Endodermal cell (in vitro differentiated cells): ENCODE data around the gene SF3B5. TPM values are rescaled to one million over a fixed set of nuclear protein-coding genes. Genes with fewer than 3 reads are reported as not detected.

Experiments used
- DNase-seq: peaks from one replicate; pipeline ENCODE4 v3.0.0-alpha.2; 2017
- H3K27ac ChIP-seq: 2 replicates; pipeline ENCODE4 v1.5.1; 2013; ENCODE audit warnings: mild to moderate bottlenecking, low read depth, low read length, moderate library complexity
- H3K27me3 ChIP-seq: 2 replicates; pipeline ENCODE4 v1.6.1; 2013; ENCODE audit warnings: mild to moderate bottlenecking, low read length, moderate library complexity; ENCODE audit not compliant: insufficient read depth, control insufficient read depth, poor library complexity, severe bottlenecking
- H3K36me3 ChIP-seq: 2 replicates; pipeline ENCODE4 v1.7.0; 2013; ENCODE audit warnings: mild to moderate bottlenecking, low read length, moderate library complexity; ENCODE audit not compliant: control insufficient read depth, insufficient read depth
- H3K4me1 ChIP-seq: one replicate; pipeline ENCODE4 v1.7.0; 2013; ENCODE audit warnings: low read length; ENCODE audit not compliant: control insufficient read depth, insufficient read depth
- H3K4me3 ChIP-seq: 2 replicates; pipeline ENCODE4 v1.5.1; 2013; ENCODE audit warnings: mild to moderate bottlenecking, low read length, moderate library complexity
- H3K9ac ChIP-seq: 2 replicates; pipeline ENCODE4 v1.6.1; 2013; ENCODE audit warnings: mild to moderate bottlenecking, low read length, moderate library complexity; ENCODE audit not compliant: poor library complexity, severe bottlenecking; ENCODE audit errors: extremely low read depth
- H3K9me3 ChIP-seq: 2 replicates; pipeline ENCODE4 v1.6.1; 2013; ENCODE audit warnings: mild to moderate bottlenecking, low read length, moderate library complexity; ENCODE audit not compliant: control insufficient read depth
- H3K27ac Mint-ChIP-seq: 2 replicates; pipeline ENCODE4 v1.8.0; 2020; ENCODE audit warnings: mixed read lengths
- H3K27me3 Mint-ChIP-seq: 2 replicates; pipeline ENCODE4 v1.8.0; 2021; ENCODE audit warnings: mild to moderate bottlenecking, mixed read lengths; ENCODE audit not compliant: insufficient read depth
- H3K36me3 Mint-ChIP-seq: 2 replicates; pipeline ENCODE4 v1.8.0; 2020; ENCODE audit warnings: low read depth, mixed read lengths
- H3K4me1 Mint-ChIP-seq: 2 replicates; pipeline ENCODE4 v1.8.0; 2020; ENCODE audit warnings: mixed read lengths
- H3K4me3 Mint-ChIP-seq: 2 replicates; pipeline ENCODE4 v1.8.0; 2020; ENCODE audit warnings: mild to moderate bottlenecking, moderate library complexity, mixed read lengths
- H3K9me3 Mint-ChIP-seq: 2 replicates; pipeline ENCODE4 v1.8.0; 2020; ENCODE audit warnings: mild to moderate bottlenecking, mixed read lengths
- CTCF ChIP-seq: fragments of 200-600 bp; sonication (generic); conservative IDR thresholded peaks from 2 replicates; pipeline ENCODE4 v1.5.0; 2021; ENCODE audit warnings: antibody characterized with exemption, mild to moderate bottlenecking
- WGBS, 2 experiments: methylation state at CpG; one replicate each; pipeline versions ENCODE4 v1.1.5 to v1.1.7; 2013; ENCODE audit warnings: missing lambda C conversion rate in 2 of 2, mixed read lengths in 1 of 2; ENCODE audit not compliant: insufficient coverage in 1 of 2, insufficient read length in 1 of 2; 5-methylcytosine and 5-hydroxymethylcytosine counted together
- total RNA-seq, 2 donors: library from RNA; stranded (reverse); fragmentation: NEBNext Ultra II Directional in 1 of 2; extraction: Animal tissue kit (Norgen Biotek cat#: 25700) in 1 of 2; gene quantifications; 2 replicates in 1 of 2; 3 replicates in 1 of 2; pipeline ENCODE4 v1.2.1, GENCODE V29; 2021

The SF3B5 gene
- total RNA-seq, 2 donors from 2014 or later = 124 to 138 TPM

GRCh38 chr6:144139817-144140216 lies 44.4 kb upstream of the SF3B5 start:
- no peak overlapping the region for H3K4me3 ChIP-seq
- H3K4me1 ChIP-seq = no peaks in the 10 kb centered on the region
- WGBS, 2 experiments = 94% methylated on average over 3 of the region's 3 CpGs; no CpG with 5 or more reads in 1 of the 2 experiments
- H3K9ac ChIP-seq = no peak overlapping the region
- H3K27ac ChIP-seq = no peak overlapping the region
- Mint-ChIP-seq H3K4me1 (no peaks in the 10 kb centered on the region), H3K27ac (no peak overlapping the region), H3K9me3 (no peaks in the 10 kb centered on the region), H3K4me3 (no peak overlapping the region), H3K36me3 (no peaks in the 10 kb centered on the region), H3K27me3 (no peaks in the 10 kb centered on the region)
- no peak for DNase-seq
- H3K9me3 ChIP-seq = no peaks in the 10 kb centered on the region
- no peaks in the 10 kb centered on the region for H3K27me3 ChIP-seq
- no peaks in the 10 kb centered on the region for H3K36me3 ChIP-seq
- TF ChIP-seq CTCF = no peak

GRCh38 chr6:144138542-144138941 lies 43.2 kb upstream of the SF3B5 start:
- Histone ChIP-seq H3K27ac (no peak overlapping the region), H3K36me3 (no peaks in the 10 kb centered on the region), H3K9me3 (no peaks in the 10 kb centered on the region), H3K4me1 (no peaks in the 10 kb centered on the region), H3K27me3 (no peaks in the 10 kb centered on the region), H3K9ac (no peak overlapping the region), H3K4me3 (no peak overlapping the region)
- Mint-ChIP-seq H3K27ac (no peak overlapping the region), H3K36me3 (no peaks in the 10 kb centered on the region), H3K4me3 (no peak overlapping the region), H3K27me3 (no peaks in the 10 kb centered on the region), H3K9me3 (no peaks in the 10 kb centered on the region), H3K4me1 (no peaks in the 10 kb centered on the region)
- whole genome bisulfite sequencing, 2 experiments = 91 to 100% methylated on average over 1 to 4 of the region's 4 CpGs
- no peak for DNase-seq
- no peak for TF ChIP-seq CTCF

- Mint-ChIP-seq H3K27ac (no peak overlapping the region), H3K36me3 (no peaks in the 10 kb centered on the region), H3K9me3 (no peaks in the 10 kb centered on the region), H3K4me1 (no peaks in the 10 kb centered on the region), H3K4me3 (no peak overlapping the region), H3K27me3 (no peaks in the 10 kb centered on the region)
- no peak overlapping the region for H3K4me3 ChIP-seq
- TF ChIP-seq CTCF = no peak
- H3K9me3 ChIP-seq = no peaks in the 10 kb centered on the region
- H3K9ac ChIP-seq = no peak overlapping the region
- no peak overlapping the region for H3K27ac ChIP-seq
- no peak for DNase-seq
- H3K36me3 ChIP-seq = no peaks in the 10 kb centered on the region
- 62 to 81% methylated on average over 2 of the region's 2 CpGs for WGBS, 2 experiments
- H3K4me1 ChIP-seq = no peaks in the 10 kb centered on the region
- H3K27me3 ChIP-seq = no peaks in the 10 kb centered on the region
These were observed 39.4 kb upstream of the SF3B5 start for GRCh38 chr6:144134737-144135136.
